CD4-positive, alpha-beta T cell treated with Interferon alpha-2 for 1 hour (primary cell): ENCODE data around the gene PEPD.

Source experiments
- DNase-seq, 2 donors: peaks; one replicate each; pipeline ENCODE4 v3.0.0-alpha.2; 2020 to 2022

The PEPD gene

DNA sequence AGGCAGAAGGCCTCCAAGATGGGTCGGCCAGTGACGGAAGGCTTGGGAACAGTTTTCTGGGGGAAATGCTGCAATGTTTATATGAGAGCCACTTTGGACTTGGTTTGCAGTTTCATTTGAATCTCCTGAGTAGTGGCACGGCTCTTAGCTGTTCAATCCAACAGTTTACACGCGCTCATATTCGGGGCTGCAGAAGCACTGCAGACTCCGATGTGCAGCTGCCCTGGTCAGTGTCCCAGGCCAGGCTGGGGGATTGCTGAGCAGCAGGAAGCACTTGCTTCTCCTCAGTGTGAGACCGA lies 116.4 kb downstream of the PEPD start:
- no peak for DNase-seq

DNA sequence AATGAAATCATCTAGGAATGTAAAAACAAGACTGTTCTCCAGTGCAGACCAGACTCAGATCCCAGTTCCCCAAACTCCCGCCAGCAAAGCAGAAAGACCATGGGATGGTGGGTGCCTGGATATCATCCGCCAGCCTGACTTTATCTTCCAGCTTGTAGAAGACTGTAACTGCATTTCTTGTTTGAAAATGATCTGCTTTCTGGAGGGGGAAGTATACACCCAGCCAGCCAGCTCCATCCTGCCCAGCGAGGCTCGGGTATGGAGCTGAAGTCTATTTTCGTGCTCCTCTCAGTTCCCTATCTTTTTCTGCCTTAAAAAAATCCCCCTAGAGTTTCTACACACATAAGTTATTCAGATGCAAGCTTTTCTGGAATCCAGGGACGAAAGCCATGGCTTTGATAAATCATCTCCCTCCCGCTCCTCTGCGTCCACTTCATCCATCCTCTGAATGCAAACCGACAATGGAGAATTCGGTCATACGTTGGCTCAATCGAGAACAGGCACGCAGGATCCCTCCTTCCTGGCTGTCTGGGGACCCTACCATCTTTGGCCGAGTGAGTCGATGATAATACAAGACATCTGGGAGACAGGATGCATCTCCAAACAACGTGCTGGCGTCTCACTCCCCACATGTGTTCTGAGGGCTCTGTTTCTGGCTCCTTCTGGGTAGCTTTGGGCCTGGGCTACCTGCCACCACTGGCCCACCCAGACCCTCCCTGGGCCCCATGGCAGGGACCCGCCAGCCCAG lies 116.9 kb downstream of the PEPD start:
- no peak for DNase-seq

DNA sequence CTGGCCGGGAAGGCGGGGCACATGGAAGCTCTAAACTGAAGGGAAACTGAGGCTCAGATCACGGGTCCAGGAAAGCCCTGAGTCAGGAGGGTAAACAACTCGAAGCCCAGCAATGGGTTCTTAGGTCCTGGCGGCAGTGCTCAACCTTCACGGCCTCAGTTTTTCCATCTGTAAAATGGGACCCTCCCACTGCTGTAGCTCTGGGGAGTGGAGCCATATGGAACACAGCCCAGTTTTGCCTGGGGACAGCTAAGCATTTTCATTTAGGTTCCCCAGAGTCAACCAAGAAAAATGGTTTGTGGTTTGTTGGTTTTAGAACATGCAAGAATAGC lies 117.7 kb downstream of the PEPD start:
- no peak for DNase-seq

DNA sequence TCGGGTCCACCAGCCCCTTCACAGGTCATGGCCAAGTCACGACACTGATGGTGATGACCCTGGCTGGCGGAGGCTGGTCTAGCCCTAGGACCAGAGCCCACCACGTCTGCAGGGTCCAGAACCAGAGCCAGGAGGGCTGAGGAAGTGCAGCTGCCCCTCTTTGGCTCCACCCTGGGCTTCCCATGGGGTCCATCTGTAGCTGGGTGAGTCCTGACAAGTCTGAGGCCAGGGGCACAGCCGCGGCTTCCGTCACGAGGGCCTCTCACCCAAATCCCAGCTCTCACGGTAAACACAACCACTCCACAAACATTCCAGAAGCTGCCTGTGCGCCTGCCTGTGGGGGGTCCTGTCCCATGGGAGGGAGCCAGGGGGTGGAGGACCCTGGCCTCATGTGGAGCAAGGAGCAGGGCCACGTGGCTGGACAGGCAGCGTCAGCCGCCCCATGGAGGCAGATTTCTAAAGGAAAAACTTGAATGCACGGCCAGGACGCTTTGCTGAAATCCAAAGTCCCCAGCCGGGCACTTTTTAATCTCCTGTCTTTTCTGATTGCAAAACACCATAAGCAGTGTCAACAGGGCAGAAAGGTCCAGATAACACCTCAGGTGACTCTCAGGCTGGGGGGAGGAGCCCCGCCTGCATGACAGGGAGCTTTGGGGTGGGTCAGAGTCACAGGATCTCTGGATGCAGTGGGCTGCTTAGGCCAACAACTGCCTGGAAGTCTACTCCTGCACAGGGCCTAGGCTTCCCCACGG lies 118.2 kb downstream of the PEPD start:
- DNase-seq: no peak

DNA sequence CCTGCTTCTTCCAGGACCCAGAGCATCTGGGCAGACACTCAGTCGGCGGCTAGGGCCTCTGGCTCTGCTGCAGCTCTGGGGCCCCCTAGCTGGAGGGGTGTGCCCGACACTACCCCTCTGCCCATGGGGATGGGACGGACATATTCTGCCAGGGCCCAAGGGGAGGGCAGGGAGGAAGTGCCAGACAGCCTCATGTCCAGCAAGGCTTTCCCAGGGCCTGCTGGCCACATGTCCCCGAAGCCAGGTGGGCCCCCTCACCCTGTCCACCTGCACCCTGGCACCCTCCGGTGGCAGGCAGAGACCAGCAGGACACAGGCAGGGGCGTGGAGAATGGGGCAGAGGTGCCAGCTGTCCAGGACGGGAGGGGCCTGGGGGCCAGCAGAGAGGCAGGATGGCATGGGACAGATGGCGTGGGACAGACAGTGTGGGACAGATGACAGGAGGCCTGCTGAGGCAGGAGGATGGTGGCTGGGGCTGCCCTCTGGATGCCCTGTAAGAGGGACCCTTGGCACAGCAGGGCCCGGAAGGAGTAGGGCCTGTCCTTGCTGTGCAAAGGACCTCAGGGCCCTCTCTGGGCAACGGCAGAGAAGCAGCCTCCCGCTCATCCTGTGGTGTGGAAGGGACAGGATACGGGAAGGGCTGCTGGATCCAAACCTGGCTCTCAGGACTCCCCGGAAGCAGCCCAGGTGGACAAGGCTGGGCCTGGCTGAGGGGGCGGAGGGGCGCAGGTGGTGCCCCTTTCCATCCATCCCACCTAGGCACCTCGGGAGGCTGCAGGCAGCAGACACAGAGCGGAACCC lies 119.0 kb downstream of the PEPD start:
- no peak for DNase-seq

DNA sequence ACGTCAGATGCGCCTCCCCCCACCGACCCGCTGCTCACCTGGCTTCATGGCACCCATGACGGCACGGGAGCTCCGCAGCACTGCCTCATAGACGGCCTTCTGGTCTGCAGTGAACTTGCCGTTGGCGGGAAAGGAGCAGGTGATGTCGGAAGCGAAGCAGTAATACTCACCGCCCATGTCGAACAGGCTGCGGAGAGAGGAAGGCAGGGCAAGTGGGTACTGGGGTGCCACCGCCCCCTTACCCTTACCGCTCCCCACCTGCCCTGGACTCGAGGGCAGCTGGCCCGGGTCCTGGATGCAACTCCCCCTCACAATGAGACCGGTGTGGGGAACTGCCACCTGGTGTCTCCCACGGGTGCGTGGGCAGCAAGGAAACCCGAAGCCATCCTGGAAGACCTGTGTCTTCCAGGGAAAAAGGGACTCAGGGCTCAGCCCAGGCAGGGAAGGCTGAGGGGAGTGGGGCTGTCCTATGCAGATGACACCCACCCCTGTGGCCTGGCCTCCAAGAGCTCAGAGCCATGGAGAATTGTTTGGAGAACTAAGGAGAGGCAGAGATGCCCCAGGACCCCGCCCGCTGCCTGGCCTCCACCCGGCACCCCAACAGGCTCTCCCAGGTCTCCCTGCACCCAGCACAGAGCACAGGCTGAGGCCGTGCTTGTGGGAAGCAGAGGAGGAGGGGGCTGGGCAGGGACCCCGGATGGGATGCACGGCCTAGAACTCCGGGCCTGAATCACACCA lies 119.7 kb downstream of the PEPD start:
- no peak for DNase-seq

DNA sequence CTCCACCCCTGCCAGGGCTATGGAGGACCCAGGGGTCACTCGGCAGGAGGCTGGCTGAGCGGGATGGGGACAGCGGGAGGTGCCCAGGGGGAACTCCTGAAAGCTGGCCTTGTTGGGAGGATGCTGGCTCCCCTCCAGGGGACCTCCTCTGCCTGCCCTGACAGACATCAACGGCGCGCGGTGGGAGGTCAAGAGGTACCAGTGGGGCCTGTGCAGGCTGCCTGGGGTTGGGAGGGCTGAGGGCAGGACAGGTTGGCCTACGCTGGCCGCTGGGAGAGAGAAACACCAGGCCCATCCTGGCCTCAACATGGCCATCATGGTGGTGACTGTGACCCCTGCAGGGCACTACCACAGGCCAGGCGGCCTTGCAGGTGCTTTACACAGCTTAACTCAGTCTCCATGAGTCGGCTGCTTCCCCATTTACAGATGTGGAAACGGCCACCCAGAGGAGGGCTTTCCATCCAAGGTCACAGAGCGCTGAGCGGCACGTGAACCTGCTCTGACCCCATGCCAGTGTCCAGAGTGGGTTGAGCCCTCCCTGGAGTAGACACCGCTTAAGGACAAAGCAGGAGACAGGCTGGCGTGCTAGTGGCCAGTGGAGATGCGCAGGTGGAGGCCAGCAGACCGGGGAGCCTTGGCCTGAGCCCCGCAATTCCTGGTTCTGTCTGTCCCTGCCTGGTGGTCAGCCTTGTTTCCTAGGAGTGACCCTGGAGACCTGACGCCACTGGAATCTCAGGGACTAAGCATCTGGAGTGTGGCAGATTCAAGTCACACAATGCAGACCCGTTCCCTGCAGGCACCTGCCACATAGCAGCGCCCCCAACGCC lies 120.5 kb downstream of the PEPD start:
- no peak for DNase-seq

DNA sequence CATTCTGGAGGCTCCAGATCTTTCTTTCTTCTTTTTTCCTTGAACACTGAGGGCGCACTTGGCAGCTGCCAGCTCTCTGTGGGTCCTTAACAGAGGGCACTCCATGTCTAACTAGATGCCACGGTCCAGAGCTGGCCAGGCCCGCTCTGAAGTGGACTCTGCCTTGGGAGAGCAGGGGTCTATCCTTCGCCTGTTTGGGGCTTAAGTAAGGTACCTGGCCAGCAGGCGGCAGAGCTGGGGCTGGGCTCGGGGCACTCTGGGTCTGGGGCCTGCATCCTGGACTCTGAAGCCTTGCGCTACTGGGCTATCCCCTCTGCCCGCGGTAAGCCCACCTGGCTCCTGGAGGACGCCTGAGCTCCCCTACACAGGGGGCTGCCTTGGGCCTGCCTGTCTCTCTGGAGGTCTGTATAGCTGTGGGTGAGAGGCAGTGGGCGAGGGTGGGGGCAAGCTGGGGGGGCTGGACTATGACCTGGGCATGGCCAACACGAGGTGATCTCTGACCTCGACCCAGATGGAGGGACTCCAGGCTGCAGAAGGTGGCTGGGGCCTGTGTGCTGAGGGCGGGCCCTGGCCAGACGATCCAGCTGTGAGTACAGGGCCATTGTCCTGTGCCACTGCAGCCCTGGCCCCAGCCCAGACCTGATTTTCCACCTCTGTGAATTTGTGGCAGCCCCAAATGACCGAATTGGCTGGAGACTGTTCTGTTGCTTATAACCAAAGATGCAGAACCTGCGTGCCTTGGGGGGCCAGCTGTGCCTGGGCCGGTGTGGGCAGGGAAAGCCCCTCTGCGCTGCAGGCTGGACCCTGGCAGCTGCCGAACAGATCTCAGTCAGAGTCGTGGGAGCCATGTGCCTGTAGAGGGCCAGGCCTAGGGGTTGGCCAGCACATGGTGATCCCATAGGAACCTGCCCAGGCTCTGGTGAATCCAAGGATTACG lies 121.6 kb downstream of the PEPD start:
- DNase-seq: no peak

DNA sequence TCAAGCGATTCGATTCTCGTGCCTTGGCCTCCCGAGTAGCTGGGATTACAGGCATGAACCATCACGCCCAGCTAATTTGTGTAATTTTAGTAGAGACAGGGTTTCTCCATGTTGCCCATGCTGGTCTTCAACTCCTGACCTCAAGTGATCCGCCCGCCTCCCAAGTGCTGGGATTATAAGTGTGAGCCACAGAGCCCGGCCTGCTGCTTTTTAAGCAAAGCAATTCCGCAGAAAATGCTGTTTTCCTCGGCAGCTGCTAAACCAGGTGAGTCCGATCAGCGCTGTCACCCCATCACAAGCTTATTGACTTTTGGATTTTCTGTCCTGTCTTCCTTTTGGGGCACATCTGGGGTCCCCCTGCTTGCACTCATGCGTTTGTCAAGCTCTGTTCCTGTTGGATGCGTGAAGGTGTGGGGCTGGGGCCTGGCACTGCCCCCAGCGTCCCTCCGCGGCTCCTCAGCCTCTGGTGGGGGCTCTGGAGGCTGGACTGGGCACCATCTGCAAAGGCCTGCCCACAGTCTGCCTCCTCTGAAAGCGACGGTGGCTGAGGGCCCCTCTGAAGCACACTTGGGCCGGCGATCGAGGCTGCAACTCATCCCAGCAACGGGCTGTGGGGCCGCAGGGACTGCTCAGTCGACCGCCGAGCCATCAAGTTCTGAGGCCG lies 122.4 kb downstream of the PEPD start:
- no peak for DNase-seq

DNA sequence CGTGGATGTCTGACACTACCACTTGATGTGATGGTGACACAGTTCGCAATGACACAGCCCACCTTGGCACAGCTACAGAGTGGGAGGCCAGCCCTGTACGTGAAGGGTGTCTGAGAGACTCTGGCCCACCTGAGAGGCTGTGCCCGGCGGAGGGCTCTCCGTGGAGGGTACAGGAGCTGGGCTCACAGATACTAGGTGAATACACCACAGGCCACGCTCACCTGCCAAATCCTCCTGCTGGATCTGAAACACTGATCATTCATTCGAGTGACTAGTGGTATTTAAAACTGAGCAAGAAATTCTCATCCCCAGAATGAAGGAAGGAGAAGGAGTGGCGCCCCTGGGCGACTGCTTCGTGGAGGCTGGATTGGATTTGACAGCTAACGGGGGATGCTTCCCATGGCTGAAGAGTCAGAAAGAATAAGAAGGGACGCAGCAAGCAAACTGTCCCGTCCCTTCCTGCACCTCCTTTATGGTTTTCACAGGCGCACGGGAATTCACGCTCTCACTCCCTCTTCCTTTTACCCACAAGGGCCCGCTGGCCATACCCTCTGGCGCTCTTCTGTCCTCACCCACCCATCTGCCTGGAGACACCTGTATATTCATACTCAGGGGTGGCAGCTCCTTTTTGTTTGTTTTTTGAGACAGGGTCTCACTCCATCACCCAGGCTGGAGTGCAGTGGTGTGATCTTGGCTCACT lies 123.1 kb downstream of the PEPD start:
- DNase-seq: no peak

DNA sequence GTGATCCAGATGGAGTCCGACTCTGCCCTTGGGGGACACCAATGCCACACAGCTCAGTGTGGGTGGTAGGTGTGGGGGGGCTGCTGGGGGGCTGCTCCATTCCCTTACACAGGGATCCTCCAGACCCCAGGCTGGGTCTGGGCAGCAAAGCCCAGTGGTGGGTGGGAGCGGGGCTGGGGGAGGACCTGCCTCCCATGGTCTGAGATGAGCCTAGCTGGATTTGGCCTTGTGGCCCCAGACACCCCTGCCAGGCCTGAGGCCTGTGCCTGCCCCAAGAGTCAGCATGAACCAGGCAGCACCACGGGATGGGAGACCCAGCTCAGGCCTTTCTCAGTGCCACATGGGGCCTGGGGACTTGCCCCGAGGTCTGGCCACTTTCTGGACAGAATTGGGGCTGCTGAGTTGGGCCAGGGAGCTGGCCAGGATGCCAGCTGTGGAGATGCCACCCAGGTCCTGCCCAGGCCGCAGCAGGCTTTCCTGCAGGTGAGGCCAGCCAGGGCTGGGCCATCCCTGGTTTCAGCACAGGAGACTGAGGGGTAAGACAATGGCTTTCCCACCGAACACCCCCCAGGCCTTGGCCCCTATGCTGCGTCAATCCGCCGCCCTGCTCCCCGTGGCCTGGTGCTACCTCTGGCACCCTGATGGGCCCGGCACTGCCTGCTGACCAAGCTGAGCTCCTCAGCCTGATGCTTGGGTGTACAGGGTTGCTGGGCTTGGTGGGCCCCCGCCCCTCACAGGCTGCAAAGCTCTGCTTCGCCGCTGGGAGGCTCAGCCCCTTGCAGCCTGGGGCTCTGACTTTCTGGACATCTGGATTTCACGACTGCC lies 123.8 kb downstream of the PEPD start:
- DNase-seq: no peak

DNA sequence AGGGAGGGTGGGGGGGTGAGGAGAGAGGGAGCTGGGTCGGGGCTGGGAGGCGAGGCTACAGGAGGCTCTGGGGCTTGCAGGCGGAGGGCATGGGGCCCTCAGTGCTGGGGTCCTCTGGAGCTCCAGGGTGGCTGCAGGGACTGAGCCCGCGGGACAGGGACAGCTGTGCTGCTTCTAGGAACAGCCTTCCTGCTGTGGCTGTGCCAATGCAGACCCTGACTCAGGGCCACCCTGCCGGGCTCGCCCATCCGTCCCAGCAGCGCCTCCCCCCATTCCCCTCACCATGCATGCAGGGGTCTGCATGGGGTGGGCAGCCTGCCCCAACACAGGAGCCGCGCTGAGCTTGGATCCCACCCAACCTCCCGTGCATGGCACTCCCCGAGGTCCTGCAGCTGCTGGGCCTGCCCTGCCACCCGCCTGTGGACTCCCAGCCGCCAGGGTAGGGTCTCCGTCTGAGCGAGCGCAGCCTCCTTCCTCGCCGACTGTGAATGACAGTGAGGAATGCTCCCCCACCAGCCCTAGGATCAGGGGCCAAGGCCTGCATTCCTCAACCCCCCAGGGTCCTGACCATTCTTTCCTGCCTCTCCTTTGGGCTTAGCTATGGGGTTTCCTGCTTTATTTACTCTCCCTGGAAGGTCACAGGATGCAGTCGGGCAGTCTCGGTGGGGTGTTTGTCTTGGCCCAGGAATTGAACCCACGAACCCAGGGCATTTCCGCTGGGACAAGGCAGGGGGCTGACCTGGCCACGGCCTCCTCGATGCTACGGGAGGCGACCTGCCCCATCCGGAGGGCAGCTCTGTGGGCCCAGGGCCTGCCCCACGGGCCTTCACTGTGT lies 124.7 kb downstream of the PEPD start:
- no peak for DNase-seq

DNA sequence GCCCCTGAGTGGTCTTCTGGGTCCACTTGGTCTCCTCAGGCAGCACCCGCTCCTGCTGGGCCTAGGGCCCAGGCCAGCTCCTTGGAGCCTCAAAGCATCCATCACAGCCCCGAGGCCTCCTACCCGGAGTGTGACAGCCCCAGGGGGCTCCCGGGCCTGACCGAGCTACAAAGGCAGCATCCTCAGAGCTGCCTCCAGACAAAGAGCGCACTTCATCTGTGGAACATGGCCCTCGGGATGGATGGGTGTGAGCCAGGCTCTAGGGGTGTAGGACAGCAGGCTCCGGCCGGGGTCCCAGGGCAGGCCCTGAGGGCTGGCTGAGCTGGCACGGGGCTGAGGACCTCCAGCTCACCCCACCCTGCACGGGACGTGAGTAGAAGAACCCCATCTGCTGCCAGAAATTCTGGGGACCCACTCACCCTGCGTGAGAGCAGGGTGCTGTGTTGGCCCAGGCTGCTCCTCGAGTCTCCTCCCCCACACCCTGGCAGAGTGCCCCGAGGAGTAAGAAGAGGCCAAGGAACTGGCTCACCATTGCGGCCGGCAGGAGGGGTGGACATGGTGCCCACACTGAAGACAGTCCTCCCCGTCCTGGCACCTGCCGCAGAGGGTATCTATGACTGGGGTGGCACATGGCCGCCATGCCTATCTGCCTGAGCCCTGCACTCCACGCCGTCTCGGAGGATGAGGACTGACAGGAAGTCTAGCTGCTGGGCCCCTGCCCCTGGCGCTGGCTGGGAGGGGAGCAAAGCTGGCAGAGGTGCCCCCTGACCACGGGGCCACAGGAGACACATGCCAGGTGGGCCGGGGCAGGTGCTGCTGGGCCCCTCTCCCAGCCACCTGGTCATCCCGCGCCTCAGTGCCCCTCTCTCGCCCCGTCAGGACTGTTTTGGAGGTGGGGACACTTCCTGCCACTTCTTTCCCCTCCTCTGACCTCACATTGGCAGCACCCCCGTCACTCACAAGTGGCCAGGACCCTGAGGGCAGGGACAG lies 125.7 kb downstream of the PEPD start:
- no peak for DNase-seq

DNA sequence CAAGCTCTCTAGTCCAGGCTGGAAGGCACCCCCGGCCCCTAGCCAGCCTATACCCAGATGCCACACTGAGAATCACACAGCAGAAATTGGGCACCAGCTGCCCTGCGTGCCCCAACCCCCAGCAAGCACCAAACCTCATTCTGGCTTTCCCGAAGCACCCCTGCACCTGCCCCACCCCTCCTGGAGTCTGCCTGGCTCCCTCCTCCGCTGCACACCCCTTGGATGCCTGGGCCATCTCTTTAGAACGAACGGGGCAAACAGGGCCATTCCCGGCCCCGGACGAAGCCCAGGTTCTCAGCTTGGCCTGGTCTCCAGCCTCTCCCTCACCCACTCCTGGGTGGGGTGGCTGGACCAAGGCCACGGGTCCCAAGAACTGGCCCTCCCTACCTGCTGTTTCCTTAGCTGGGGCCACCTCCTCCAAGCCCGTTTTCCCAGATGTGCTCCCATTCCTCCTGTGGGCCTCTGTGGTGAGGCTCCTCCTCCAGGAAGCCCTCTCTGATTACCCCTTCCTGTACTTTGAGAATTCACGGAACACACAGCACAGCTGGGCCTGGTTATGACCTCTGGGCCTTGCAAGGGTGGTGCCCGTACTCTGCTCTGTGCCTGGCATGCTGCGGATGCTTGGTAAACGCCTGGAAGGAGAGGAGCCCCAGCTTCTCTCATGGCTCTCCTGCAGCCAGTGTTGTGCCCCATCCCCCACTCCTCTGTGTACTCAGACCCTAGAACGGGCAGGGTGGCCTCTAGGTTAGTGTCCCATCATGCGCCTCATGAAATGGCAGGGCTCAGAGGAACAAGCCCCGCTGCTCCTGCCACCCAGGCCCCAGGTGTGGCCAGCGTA lies 126.6 kb downstream of the PEPD start:
- DNase-seq: no peak

DNA sequence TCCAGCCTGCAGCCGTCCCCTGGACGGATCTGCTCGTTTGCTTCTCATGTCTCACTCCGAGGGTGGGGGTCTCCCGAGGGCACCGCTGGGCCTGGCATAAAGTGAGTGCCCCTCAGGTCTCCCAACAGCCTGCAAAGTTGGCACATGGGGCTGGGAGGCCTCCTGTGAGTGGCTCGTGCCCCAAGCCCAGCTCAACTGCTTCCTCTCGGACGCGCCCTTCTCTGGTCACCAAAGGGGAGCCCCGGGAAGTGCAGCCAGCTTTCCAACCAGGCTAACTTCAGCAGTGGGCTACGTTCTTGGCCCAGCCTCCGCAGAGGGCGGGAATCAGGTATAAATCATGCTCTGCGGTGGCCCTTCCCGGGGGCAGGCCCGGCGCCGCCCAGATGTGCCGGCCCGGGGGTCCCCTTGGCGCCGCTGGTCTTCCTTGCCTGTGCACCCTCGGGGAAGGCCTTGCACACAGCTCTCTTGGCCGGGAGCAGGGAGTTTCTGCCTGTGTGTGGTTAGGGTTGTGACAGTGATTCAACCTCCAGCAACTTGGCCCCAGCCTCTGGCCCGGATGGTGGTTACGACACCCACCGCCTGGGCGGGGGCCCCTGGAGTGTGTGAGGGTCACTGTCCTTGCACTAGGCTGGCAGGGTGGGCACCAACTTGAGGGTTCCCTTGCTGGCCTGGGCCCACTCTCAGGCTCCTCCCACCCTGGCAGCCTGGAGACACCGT lies 127.4 kb downstream of the PEPD start:
- peak in 1 of 2 donors; percentile 26 for DNase-seq
